ENCODE measurements around the gene RAD51B. TPM values are rescaled to one million over a fixed set of nuclear protein-coding genes. Genes with fewer than 3 reads are reported as not detected.

The RAD51B gene
- total RNA-seq, 1 experiment from 2014 or later = 16.7 TPM

GRCh38 chr14:68522510-68523325 is 703.1 kb downstream of the RAD51B start:
- Mint-ChIP-seq H3K27ac (peak overlapping the region; percentile 27 to 70 (median 53); a peak in 6 of 7 replicates), H3K9me3 (peaks cover 0 to 2% of the 10 kb centered on the region in 2 experiments; a peak in 3 of 5 replicates), H3K4me1 (peaks cover 56 to 57% of the 10 kb centered on the region in 2 experiments), H3K27me3 (ENCODE audit: low read depth) (no peaks in the 10 kb centered on the region), H3K36me3 (ENCODE audit: insufficient read depth in 1 of 3, low read depth in 3 of 3) (peaks cover 0 to 11% (median 7%) of the 10 kb centered on the region in 3 experiments; a peak in 5 of 7 replicates), H3K4me3 (no peak overlapping the region)
- no peak overlapping the region for H4K5ac ChIP-seq (ENCODE audit: insufficient read length, low read depth, low read length)
- H4K20me1 ChIP-seq (ENCODE audit: control insufficient read depth, insufficient read depth, insufficient read length) = no peaks in the 10 kb centered on the region
- H3K79me2 ChIP-seq (ENCODE audit: insufficient read depth, low read length) = no peaks in the 10 kb centered on the region
- no peak overlapping the region for H2BK12ac ChIP-seq (ENCODE audit: insufficient read length, low read depth, low read length)
- no peaks in the 10 kb centered on the region for H3K27me3 ChIP-seq (ENCODE audit: insufficient read depth, low read length)
- H2BK15ac ChIP-seq (ENCODE audit: low read depth, low read length) = no peak overlapping the region
- H4K8ac ChIP-seq (replicated peaks; ENCODE audit: insufficient read length, low read depth, low read length) = no peak overlapping the region
- H3K9me3 ChIP-seq (ENCODE audit: control insufficient read depth, low read depth, low read length) = no peaks in the 10 kb centered on the region
- no peak overlapping the region for H2BK120ac ChIP-seq (ENCODE audit: low read depth, low read length, poor library complexity, severe bottlenecking)
- H3K4ac ChIP-seq (ENCODE audit: low read depth, low read length) = no peak overlapping the region
- no peak overlapping the region for H2AK5ac ChIP-seq (ENCODE audit: insufficient read length, low read length)
- no peak overlapping the region for H3K23ac ChIP-seq (ENCODE audit: insufficient read length, low read depth, low read length)
- no peak overlapping the region for H3K56ac ChIP-seq (ENCODE audit: insufficient read length, low read depth, low read length)
- H3T11ph ChIP-seq (ENCODE audit: low read length) = no peak overlapping the region
- TF ChIP-seq CTCF (conservative IDR thresholded peaks at IDR 0.05) = no peak
- H3K14ac ChIP-seq (ENCODE audit: insufficient read depth, low read length) = no peak overlapping the region
- H3K79me1 ChIP-seq (ENCODE audit: insufficient read depth, low read depth, low read length, poor library complexity, severe bottlenecking) = no peaks in the 10 kb centered on the region
- no CpG with 5 or more reads among the region's 5 CpGs for WGBS (ENCODE audit: extremely low coverage, insufficient read length, low lambda C conversion rate)
- DNase-seq = no peak
- H3K4me2 ChIP-seq (ENCODE audit: insufficient read depth, insufficient read length, low read length) = no peak overlapping the region
- H2AFZ ChIP-seq (ENCODE audit: low read length) = no peak overlapping the region
- no peaks in the 10 kb centered on the region for H3K23me2 ChIP-seq (ENCODE audit: insufficient read length, low read depth, low read length, poor library complexity, severe bottlenecking)
- H3K4me1 ChIP-seq (ENCODE audit: insufficient read depth, low read length) = peaks cover 4% of the 10 kb centered on the region; the same call in 1 of the 2 replicates
- H2BK20ac ChIP-seq (ENCODE audit: low read depth, low read length, poor library complexity, severe bottlenecking) = no peak overlapping the region
- H3K27ac ChIP-seq (ENCODE audit: insufficient read length, low read depth, low read length) = no peak overlapping the region
- no peak overlapping the region for H2BK5ac ChIP-seq (ENCODE audit: insufficient read length, low read length)
- no peak overlapping the region for H4K91ac ChIP-seq (ENCODE audit: insufficient read length, low read depth, low read length)
- H3K18ac ChIP-seq (ENCODE audit: insufficient read length, low read depth, low read length) = no peak overlapping the region
- no peak overlapping the region for H3K9ac ChIP-seq (ENCODE audit: extremely low read depth, insufficient read length, low read length)
